Measurements from ENCODE around the gene CELA3A.
A peak's percentile ranks its signal among the peaks of the same experiment; 100 is the strongest.

Gene CELA3A

DNA sequence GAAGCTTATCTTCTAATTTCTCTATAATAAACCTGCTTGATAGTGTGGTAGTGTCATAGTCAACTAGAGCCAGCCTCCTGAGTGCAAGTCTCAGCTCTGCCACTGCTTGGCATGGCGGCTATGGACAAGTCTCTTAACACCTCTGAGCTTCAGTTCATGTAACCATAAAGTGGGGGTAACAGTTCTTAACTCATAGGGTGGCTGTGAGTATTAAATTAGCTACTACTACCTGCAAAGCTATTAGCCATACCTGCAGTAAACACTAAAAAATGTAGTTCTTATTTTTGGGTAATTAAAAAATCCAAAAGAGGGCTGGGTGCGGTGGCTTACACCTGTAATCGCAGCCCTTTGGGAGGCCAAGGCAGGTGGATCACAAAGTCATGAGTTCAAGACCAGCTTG, 48.9 kb downstream of the CELA3A start:
- no peak for DNase-seq (ENCODE audit: low spot score)

DNA sequence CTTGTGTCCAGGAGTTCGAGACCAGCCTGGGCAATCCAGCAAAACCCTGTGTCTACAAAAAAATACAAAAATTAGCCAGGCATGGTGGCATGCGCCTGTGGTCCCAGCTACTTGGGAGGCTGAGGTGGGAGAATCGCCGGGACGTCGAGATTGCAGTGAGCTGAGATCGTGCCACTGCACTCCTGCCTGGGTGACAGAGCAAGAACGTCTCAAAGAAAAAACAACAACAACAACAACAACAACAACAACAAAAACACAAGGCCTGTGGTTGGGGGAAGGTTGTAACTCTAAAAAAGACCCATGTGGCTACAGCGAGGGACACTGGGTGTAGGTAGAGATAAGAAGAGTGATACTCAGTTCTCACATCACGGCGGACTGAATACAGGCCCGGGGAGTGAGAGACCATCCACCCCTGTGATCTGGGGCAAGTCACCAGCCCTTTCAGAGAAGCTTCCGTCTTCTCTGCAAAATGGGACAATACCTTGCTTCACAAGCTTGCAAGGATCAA, 50.2 kb downstream of the CELA3A start:
- DNase-seq (ENCODE audit: low spot score) = no peak

DNA sequence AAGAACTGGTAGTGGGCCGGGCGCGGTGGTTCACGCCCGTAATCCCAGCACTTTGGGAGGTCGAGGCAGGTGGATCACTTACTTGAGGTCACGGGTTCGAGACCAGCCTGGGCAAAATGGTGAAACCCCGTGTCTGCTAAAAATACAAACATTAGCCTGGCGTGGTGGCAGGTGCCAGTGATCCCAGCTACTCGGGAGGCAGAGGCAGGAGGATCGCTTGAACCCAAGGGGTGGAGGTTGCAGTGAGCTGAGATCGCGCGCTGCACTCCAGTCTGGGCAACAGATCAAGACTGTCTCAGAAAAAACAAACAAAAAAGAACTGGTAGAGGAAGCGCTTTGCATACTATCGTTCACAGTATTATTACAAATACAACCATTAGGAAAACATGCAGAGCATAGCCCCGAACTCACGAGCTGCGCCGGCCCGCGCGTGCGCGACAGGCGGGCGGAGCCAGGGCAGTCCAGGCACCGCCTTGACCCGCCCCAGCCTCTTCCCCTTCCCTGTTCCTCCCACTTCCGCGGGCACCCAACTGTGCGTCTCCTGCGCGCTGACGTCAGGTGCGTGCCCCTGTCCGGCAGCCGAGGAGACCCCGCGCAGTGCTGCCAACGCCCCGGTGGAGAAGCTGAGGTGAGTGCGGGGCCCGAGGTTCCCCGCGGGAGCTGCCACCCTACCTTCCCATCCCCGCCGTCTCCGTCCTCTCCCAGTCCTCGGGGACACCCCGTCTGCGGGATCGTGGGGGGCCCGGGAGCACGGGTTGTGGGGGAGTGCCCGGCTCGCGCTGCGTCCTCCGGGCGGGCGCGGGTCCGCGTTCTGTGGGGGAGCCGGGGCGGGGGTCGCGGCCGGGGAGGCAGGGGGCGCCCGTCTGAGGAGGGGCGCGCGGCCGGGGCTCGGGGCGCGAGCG, 50.9 kb downstream of the CELA3A start, which contains the start of gene CDC42:
CDC42 (plus strand) TSS at position 595 of the 902 bp plus-strand sequence. CDS start 25,770 bp downstream, outside the sequence.
- DNase-seq (ENCODE audit: low spot score) = peak; percentile 96

DNA sequence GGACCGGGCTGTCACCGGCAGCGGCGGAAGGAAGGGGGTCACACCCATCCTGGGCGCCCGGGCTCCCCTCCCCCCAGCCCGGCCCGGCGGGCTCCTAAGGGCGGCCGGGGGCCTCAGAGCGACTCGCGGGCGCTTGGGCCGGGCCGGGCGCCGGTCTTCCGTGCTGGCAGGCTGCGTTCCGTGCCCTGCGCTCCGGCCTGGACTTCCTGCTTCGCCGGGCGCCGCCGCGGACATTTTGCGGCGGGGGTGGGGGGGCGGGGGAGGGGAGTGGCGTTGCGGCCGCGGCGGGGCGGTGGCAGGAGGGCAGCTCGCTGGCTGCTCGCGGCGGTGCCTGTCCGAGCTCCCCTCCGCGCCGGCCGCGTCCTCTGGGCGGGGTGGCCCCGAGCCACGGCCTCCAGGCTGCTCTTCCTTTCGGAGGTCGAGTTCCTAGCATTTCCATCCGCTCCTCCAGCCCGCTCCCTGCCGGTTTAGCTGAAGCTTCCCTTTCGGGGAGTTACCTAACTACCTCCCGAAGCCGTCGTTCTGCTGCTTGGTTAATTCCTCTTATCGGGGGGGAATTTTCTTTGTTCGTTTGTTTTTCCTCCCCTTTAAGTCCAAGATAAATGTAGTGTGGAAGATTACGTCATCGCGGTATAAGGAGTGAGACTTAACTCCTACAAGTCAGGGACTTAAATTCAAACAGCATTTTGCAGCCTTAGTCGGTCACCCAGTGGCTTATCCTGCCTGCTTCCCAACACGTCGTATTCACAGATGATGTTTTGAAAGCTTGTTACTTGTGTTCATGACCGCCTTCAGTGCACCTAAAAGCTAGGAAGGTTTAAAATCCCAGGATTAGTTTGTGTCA, 51.8 kb downstream of the CELA3A start:
- DNase-seq (ENCODE audit: low spot score) = peak; percentile 68

DNA sequence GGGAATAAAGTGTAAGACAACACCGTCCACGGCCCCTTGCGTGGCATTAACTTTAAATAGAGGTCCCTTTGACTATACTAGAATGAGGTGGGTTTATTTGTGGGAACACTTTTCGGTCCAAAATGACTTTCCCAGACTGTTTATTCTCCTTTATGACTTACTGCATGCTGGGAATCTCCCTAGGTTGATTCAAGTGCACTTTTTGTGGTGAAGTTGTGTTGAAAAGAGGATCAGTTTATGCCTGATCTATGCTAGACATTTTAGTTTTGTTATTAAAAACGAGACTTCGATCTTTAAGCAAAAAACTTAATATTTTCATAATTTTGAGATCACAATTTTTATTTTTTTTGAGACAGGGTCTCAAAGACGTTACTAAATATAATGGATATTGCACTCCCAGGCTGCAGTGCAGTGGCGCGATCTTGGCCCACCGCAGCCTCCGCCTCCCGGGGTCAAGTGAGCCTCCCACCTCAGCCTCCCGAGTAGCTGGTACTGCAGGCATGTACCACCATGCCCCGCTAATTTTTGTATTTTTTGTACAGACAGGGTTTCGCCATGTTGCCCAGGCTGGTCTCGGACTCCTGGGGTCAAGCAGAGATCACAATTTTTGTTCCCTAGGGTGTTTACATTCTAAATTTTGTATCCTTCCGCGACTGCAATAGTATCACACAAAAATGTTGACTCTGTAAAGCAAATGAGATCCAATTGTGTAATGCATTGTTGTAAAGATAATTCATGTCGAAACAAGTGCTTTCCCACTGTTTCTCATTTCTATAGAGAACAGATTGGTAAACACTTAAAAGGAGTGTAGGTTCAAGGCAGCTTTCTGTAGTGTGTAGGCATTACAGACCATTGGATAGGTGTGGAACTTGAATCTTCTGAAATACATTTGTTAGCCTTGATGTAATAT, 52.7 kb downstream of the CELA3A start:
- no peak for DNase-seq (ENCODE audit: low spot score)

DNA sequence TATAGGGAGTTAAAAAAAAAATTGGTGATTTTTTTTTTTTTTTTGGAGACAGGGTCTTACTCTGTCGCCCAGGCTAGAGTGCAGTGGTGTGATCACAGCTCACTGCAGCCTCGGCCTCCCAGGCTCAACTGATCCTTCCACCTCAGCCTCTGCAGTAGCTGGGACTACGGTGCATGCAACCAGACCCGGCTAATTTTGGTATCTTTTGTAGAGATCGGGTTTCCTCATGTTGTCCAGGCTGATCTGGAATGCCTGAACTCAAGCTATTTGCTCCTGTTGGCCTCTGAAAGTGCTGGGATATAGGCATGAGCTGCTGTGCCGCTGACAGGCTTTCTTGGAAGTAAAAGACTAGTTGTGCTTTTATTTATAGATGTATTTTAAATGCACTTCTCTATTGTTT, 54.0 kb downstream of the CELA3A start:
- no peak for DNase-seq (ENCODE audit: low spot score)

DNA sequence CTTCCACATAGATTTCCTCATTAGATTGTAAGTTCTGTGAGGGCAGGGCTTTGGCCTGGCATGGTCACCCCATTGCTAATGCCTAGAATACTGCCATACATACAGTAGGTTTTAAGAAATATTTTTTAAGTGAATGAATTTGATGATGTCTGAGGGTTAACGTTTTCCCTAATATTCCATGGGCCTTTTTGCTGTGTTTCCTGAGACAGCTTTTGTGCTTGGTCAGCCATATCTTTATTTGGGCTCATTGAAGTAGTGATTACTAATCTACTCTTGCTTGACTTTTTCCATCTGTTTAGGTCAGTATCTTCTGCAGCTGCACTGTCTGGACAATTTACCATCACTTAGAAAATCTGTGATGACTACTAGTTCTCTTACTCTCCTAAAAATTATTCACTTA, 54.6 kb downstream of the CELA3A start:
- no peak for DNase-seq (ENCODE audit: low spot score)

DNA sequence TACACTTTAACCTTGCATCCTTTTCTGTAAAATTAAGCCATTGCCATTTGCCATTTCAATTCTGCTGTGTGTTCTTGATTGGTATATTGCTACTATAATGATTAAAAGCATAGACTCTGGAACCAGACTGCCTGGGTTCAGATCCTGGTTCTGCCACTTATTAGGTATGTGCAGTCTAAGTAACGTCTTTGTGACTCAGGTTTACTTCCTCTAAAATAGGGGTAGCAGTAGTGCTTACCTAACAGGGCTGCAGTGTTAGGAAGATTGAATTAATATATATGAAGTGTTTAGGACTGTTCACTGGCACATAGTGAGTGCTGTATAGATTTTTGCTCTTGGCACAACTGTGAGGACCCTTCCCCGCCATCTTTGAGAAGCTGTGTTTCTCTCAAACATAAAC, 55.5 kb downstream of the CELA3A start:
- no peak for DNase-seq (ENCODE audit: low spot score)

DNA sequence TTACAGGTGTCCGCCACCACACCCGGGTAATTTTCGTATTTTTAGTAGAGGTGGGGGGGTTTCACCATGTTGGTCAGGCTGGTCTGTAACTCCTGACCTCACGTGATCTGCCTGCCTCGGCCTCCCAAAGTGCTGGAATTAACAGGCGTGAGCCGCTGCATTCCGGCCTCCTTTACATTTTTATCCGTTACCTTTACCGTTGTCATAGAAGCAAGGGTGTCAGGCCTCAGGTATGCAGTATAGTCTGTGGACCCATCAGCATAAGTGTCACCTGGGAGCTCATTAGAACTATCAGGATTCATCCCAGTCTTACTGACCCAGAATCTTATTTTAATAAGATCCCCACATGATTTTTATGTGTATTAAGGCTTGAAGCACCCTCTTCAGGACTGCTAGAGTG, 56.4 kb downstream of the CELA3A start:
- no peak for DNase-seq (ENCODE audit: low spot score)

Data from SW480 (cell line).